ENCODE data around the gene OLA1. TPM values are rescaled to one million over a fixed set of nuclear protein-coding genes. Genes with fewer than 3 reads are reported as not detected.

OLA1 gene
- total RNA-seq, 2 experiments from 2014 or later: 63.5 to 64.6 TPM

GRCh38 chr2:174058026-174058425 lies 190.3 kb downstream of the OLA1 start:
- no peak overlapping the region for H3K27ac Mint-ChIP-seq
- no peak for DNase-seq
- ChIA-PET CTCF (interaction anchor here (1.0 kb wide), 1 partner anchor 20 kb away, joined by 3 read pairs; no protein-coding TSS in a partner anchor), POLR2A (no interaction called here)
- H3K9me3 Mint-ChIP-seq: peaks cover 12% of the 10 kb centered on the region
- H3K36me3 Mint-ChIP-seq (ENCODE audit: low read depth): no peaks in the 10 kb centered on the region
- no peaks in the 10 kb centered on the region for H3K4me1 Mint-ChIP-seq
- no peak overlapping the region for H3K4me3 Mint-ChIP-seq
- H3K27me3 Mint-ChIP-seq: peaks cover 11% of the 10 kb centered on the region

GRCh38 chr2:174054926-174055325 lies 193.4 kb downstream of the OLA1 start:
- Mint-ChIP-seq H3K4me1 (no peaks in the 10 kb centered on the region), H3K9me3 (peaks cover 12% of the 10 kb centered on the region), H3K27ac (no peak overlapping the region), H3K36me3 (ENCODE audit: low read depth) (no peaks in the 10 kb centered on the region), H3K27me3 (peaks cover 15% of the 10 kb centered on the region), H3K4me3 (no peak overlapping the region)
- ChIA-PET POLR2A (no interaction called here), CTCF (no interaction called here)
- no peak for DNase-seq

GRCh38 chr2:174053355-174054151 lies 194.8 kb downstream of the OLA1 start:
- Mint-ChIP-seq H3K4me3 (no peak overlapping the region), H3K27me3 (peaks cover 13% of the 10 kb centered on the region), H3K9me3 (peaks cover 3% of the 10 kb centered on the region), H3K36me3 (ENCODE audit: low read depth) (no peaks in the 10 kb centered on the region), H3K4me1 (no peaks in the 10 kb centered on the region), H3K27ac (no peak overlapping the region)
- no peak for DNase-seq
- CTCF ChIA-PET: no interaction called here
- POLR2A ChIA-PET: no interaction called here

GRCh38 chr2:174052584-174052976 lies 195.8 kb downstream of the OLA1 start:
- CTCF ChIA-PET: interaction anchor here (1.4 kb wide), 1 partner anchor 24 kb away, joined by 4 read pairs; no protein-coding TSS in a partner anchor
- Mint-ChIP-seq H3K4me3 (no peak overlapping the region), H3K27ac (no peak overlapping the region), H3K4me1 (no peaks in the 10 kb centered on the region), H3K36me3 (ENCODE audit: low read depth) (no peaks in the 10 kb centered on the region), H3K27me3 (peaks cover 11% of the 10 kb centered on the region), H3K9me3 (no peaks in the 10 kb centered on the region)
- POLR2A ChIA-PET: no interaction called here
- DNase-seq: no peak

GRCh38 chr2:174051741-174052583 lies 196.4 kb downstream of the OLA1 start:
- H3K4me3 Mint-ChIP-seq: no peak overlapping the region
- no peaks in the 10 kb centered on the region for H3K36me3 Mint-ChIP-seq (ENCODE audit: low read depth)
- peaks cover 11% of the 10 kb centered on the region for H3K27me3 Mint-ChIP-seq
- CTCF ChIA-PET: interaction anchor here (1.4 kb wide), 1 partner anchor 25 kb away, joined by 4 read pairs; no protein-coding TSS in a partner anchor
- H3K4me1 Mint-ChIP-seq: no peaks in the 10 kb centered on the region
- H3K27ac Mint-ChIP-seq: no peak overlapping the region
- POLR2A ChIA-PET: no interaction called here
- no peak for DNase-seq
- H3K9me3 Mint-ChIP-seq: no peaks in the 10 kb centered on the region

GRCh38 chr2:174051068-174051467 lies 197.3 kb downstream of the OLA1 start:
- CTCF ChIA-PET: no interaction called here
- Mint-ChIP-seq H3K36me3 (ENCODE audit: low read depth) (no peaks in the 10 kb centered on the region), H3K27me3 (peaks cover 15% of the 10 kb centered on the region)

GRCh38 chr2:174049895-174050294 lies 198.4 kb downstream of the OLA1 start:
- H3K4me1 Mint-ChIP-seq: no peaks in the 10 kb centered on the region

More at GRCh38 chr2:174051068-174051467, 197.3 kb downstream of the OLA1 start:
- no peak for DNase-seq
- Mint-ChIP-seq H3K27ac (no peak overlapping the region), H3K4me3 (no peak overlapping the region), H3K4me1 (no peaks in the 10 kb centered on the region), H3K9me3 (no peaks in the 10 kb centered on the region)
- POLR2A ChIA-PET: interaction anchor here (1.3 kb wide), 1 partner anchor 13 kb away, joined by 3 read pairs; no protein-coding TSS in a partner anchor

GRCh38 chr2:174048243-174048642 lies 200.1 kb downstream of the OLA1 start:
- Mint-ChIP-seq H3K4me1 (peaks cover 8% of the 10 kb centered on the region), H3K9me3 (no peaks in the 10 kb centered on the region), H3K27me3 (peaks cover 13% of the 10 kb centered on the region), H3K36me3 (ENCODE audit: low read depth) (no peaks in the 10 kb centered on the region), H3K27ac (no peak overlapping the region), H3K4me3 (no peak overlapping the region)
- POLR2A ChIA-PET: no interaction called here
- no peak for DNase-seq
- CTCF ChIA-PET: interaction anchor here (0.7 kb wide), 1 partner anchor 1906 kb away, joined by 3 read pairs; no protein-coding TSS in a partner anchor

More at GRCh38 chr2:174049895-174050294, 198.4 kb downstream of the OLA1 start:
- Mint-ChIP-seq H3K4me3 (no peak overlapping the region), H3K27me3 (peaks cover 13% of the 10 kb centered on the region), H3K36me3 (ENCODE audit: low read depth) (no peaks in the 10 kb centered on the region), H3K27ac (no peak overlapping the region), H3K9me3 (no peaks in the 10 kb centered on the region)
- DNase-seq: no peak
- POLR2A ChIA-PET: interaction anchor here (1.3 kb wide), 1 partner anchor 12 kb away, joined by 3 read pairs; no protein-coding TSS in a partner anchor
- CTCF ChIA-PET: no interaction called here

- Mint-ChIP-seq H3K27me3 (peaks cover 13% of the 10 kb centered on the region), H3K4me3 (no peak overlapping the region), H3K36me3 (ENCODE audit: low read depth) (no peaks in the 10 kb centered on the region), H3K4me1 (peaks cover 8% of the 10 kb centered on the region), H3K27ac (no peak overlapping the region), H3K9me3 (no peaks in the 10 kb centered on the region)
- DNase-seq: no peak
- ChIA-PET POLR2A (no interaction called here), CTCF (interaction anchor here (0.6 kb wide), 1 partner anchor 1386 kb away, joined by 3 read pairs; no protein-coding TSS in a partner anchor)
Measured at GRCh38 chr2:174047746-174048145, 200.6 kb downstream of the OLA1 start.

- H3K9me3 Mint-ChIP-seq: no peaks in the 10 kb centered on the region
- CTCF ChIA-PET: no interaction called here
- POLR2A ChIA-PET: no interaction called here
- H3K27me3 Mint-ChIP-seq: peaks cover 11% of the 10 kb centered on the region
- DNase-seq: no peak
- peaks cover 8% of the 10 kb centered on the region for H3K4me1 Mint-ChIP-seq
- no peak overlapping the region for H3K4me3 Mint-ChIP-seq
- no peak overlapping the region for H3K27ac Mint-ChIP-seq
- no peaks in the 10 kb centered on the region for H3K36me3 Mint-ChIP-seq (ENCODE audit: low read depth)
Measured at GRCh38 chr2:174046172-174046571, 202.2 kb downstream of the OLA1 start.

GRCh38 chr2:174044556-174044955 lies 203.8 kb downstream of the OLA1 start:
- H3K4me3 Mint-ChIP-seq: no peak overlapping the region
- H3K9me3 Mint-ChIP-seq: no peaks in the 10 kb centered on the region
- H3K4me1 Mint-ChIP-seq: peaks cover 14% of the 10 kb centered on the region
- no peaks in the 10 kb centered on the region for H3K36me3 Mint-ChIP-seq (ENCODE audit: low read depth)
- no peak overlapping the region for H3K27ac Mint-ChIP-seq
- peaks cover 8% of the 10 kb centered on the region for H3K27me3 Mint-ChIP-seq
- no peak for DNase-seq
- CTCF ChIA-PET: no interaction called here
- POLR2A ChIA-PET: no interaction called here

GRCh38 chr2:174040417-174040701 lies 208.0 kb downstream of the OLA1 start:
- Mint-ChIP-seq H3K4me3 (no peak overlapping the region), H3K36me3 (ENCODE audit: low read depth) (no peaks in the 10 kb centered on the region), H3K27me3 (peaks cover 3% of the 10 kb centered on the region), H3K9me3 (no peaks in the 10 kb centered on the region), H3K4me1 (peaks cover 27% of the 10 kb centered on the region), H3K27ac (no peak overlapping the region)
- no peak for DNase-seq
- ChIA-PET POLR2A (no interaction called here), CTCF (interaction anchor here (0.6 to 1.4 kb wide), 4 partner anchors 54 to 1139 kb away, joined by 3 to 5 read pairs (median 4); no protein-coding TSS in a partner anchor)

Data from activated CD4-positive, alpha-beta memory T cell treated with anti-CD3 and anti-CD28 coated beads, Interleukin-2, amount 10 ng/mL, durations not matched to agents 7 days and 5 days (primary cell).